MM.1S (cell line): Measurements from ENCODE around the gene ARHGAP33.

Experiments
- CTCF ChIP-seq: fragments of 300-600 bp; sonication (generic); IDR thresholded peaks from 2 replicates; pipeline ENCODE4 v1.5.1; 2016; ENCODE audit warnings: antibody characterized with exemption, low read length, mixed read lengths
- EZH2phosphoT487 ChIP-seq: fragments of 300-600 bp; sonication (generic); IDR thresholded peaks from 2 replicates; pipeline ENCODE4 v1.6.1; 2018; ENCODE audit warnings: antibody characterized with exemption, low read length

GRCh38 chr19:35784503-35785338, 9.4 kb downstream of the ARHGAP33 start:
- TF ChIP-seq CTCF (no peak), EZH2phosphoT487 (no peak)
